Measurements from ENCODE around the gene YPEL3. TPM values are rescaled to one million over a fixed set of nuclear protein-coding genes. Genes with fewer than 3 reads are reported as not detected.
"Not testable (repeated sequence)": the region's sequence is repeated elsewhere in the genome, so short reads cannot be mapped to it uniquely, and the experiment has no call there.

YPEL3 gene
- 362 TPM for polyA plus RNA-seq

GRCh38 chr16:30096105-30096861 lies at the start of gene YPEL3:
YPEL3 (minus strand) TSS chr16:30096213; CDS start chr16:30095482, 731 bp downstream.
- H3K27ac Mint-ChIP-seq, result peak within 1 kb of the TSS; percentile 95 to 98 (median 97)
- H3K27me3 Mint-ChIP-seq, result no peaks in the 10 kb centered on the region
- H3K4me1 Mint-ChIP-seq, result peaks cover 15 to 24% (median 19%) of the 10 kb centered on the region in 3 donors
- H3K9me3 Mint-ChIP-seq, result peaks cover 2 to 15% (median 14%) of the 10 kb centered on the region in 3 donors
- peak within 1 kb of the TSS; percentile 86 to 95 (median 90) for H3K4me3 Mint-ChIP-seq
- H3K36me3 Mint-ChIP-seq, result peaks cover 7% of the 10 kb centered on the region

- Mint-ChIP-seq H3K4me3 (no peak overlapping the region), H3K36me3 (peaks cover 4% of the 10 kb centered on the region), H3K4me1 (peaks cover 6 to 10% (median 6%) of the 10 kb centered on the region in 3 donors), H3K27ac (peak overlapping the region in 1 of 3 donors; percentile 46), H3K27me3 (no peaks in the 10 kb centered on the region), H3K9me3 (peaks cover 0 to 4% (median 0%) of the 10 kb centered on the region in 3 donors)
These were observed 49.6 kb upstream of the YPEL3 start for GRCh38 chr16:30145657-30146056.

DNA sequence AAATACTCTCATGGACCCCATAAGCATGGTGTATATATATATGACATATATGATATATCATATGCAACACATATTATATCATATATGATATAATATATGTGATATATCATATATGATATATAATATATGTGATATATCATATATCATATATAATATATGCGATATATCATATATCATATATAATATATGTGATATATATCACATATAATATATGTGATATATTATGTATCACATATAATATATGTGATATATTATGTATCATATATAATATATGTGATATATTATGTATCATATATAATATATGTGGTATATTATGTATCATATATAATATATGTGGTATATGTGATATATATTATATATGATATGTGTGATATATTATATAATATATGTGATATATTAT lies 48.9 kb upstream of the YPEL3 start:
- Mint-ChIP-seq H3K9me3 (peaks cover 0 to 4% (median 0%) of the 10 kb centered on the region in 3 donors), H3K36me3 (peaks cover 3% of the 10 kb centered on the region), H3K4me1 (peaks cover 6 to 11% (median 7%) of the 10 kb centered on the region in 3 donors), H3K27me3 (no peaks in the 10 kb centered on the region), H3K27ac (no peak overlapping the region), H3K4me3 (no peak overlapping the region)

DNA sequence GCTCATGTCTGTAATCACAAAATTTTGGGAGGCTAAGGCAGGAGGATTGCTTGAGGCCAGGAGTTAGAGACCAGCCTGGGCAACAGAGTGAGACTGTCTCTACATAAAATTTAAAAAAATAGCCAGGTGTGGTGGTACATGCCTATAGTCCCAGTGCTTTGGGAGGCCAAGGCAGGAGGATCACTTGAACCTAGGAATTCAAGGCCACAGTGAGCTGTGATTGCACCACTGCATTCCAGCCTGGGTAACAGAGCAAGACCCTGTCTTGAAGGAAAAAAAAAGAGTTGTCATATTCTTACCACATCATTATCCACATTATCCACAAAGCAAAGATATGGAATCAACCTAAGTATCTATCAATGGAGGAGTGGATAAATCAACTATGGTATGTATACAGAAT lies 48.0 kb upstream of the YPEL3 start:
- no peaks in the 10 kb centered on the region for H3K36me3 Mint-ChIP-seq
- no peaks in the 10 kb centered on the region for H3K27me3 Mint-ChIP-seq
- H3K27ac Mint-ChIP-seq, result no peak overlapping the region
- no peak overlapping the region for H3K4me3 Mint-ChIP-seq
- H3K9me3 Mint-ChIP-seq, result no peaks in the 10 kb centered on the region
- peaks cover 6 to 16% (median 10%) of the 10 kb centered on the region in 3 donors for H3K4me1 Mint-ChIP-seq

DNA sequence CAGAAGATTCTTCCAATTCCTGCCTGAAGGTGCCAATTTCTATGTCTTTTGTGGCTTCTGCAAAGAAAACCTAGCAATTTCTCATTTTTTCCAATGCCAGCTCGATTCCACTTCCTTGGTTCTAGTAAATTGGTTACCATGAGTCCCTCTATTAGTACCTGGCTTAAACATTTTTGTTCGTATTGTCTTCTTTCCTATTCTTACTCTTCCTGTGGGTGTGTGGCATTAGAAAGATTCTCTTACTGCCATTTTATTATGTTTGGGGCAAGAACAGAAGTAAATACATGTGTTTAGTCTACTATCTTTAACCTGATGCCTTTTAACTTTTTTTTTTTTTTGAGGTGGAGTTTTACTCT lies 47.3 kb upstream of the YPEL3 start:
- Mint-ChIP-seq H3K4me1 (peaks cover 6 to 16% (median 10%) of the 10 kb centered on the region in 3 donors), H3K27me3 (no peaks in the 10 kb centered on the region), H3K4me3 (no peak overlapping the region), H3K36me3 (no peaks in the 10 kb centered on the region), H3K9me3 (no peaks in the 10 kb centered on the region), H3K27ac (peak overlapping the region in 1 of 3 donors; percentile 49)

DNA sequence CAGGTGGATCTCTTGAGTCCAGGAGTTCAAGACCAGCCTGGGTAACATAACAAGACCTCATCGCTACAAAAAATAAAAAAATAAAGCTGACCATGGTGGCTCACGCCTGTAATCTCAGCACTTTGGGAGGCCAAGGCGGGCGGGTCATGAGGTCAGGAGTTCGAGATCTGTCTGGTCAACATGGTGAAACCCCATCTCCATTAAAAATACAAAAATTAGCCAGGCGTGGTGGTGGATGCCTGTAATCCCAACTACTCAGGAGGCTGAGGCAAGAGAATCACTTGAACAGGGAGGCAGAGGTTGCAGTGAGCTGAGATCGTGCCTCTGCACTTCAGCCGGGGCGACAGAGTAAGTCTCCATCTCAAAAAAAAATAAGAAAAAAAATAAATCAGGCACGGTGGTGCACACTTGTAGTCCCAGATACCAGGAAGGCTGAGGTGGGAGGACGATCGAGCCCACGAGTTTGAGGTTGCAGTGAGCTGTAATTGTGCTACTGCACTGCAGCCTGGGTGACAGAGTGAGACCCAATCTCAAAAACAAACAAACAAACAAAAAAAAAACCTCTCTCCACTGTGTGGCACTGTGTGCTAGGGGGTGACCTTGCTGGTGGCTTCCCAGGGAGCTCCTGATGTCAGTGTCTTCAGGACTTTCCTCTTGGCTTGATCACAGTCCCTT lies 46.8 kb upstream of the YPEL3 start:
- no peaks in the 10 kb centered on the region for H3K9me3 Mint-ChIP-seq
- H3K4me1 Mint-ChIP-seq, result peaks cover 6 to 16% (median 12%) of the 10 kb centered on the region in 3 donors
- H3K27ac Mint-ChIP-seq, result no peak overlapping the region
- no peak overlapping the region for H3K4me3 Mint-ChIP-seq
- H3K36me3 Mint-ChIP-seq, result no peaks in the 10 kb centered on the region
- no peaks in the 10 kb centered on the region for H3K27me3 Mint-ChIP-seq

DNA sequence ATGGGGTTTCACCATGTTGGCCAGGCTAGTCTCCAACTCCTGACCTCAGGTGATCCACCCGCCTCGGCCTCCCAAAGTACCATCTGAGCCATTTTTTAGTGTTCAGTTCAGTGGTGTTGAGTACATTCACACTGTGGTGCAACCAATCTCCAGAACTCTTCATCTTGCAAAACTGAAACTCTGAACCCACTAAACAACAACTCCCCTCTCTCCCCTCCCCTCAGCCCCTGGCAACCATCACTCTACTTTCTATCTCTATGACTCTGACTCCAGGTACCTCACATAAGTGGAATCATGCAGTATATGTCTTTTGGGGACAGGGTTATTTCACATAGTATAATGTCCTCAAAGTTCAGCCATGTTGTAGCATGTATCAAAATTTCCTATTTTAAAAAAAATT lies 45.7 kb upstream of the YPEL3 start:
- Mint-ChIP-seq H3K4me3 (no peak overlapping the region), H3K27me3 (no peaks in the 10 kb centered on the region), H3K36me3 (no peaks in the 10 kb centered on the region), H3K9me3 (no peaks in the 10 kb centered on the region), H3K4me1 (peaks cover 10 to 16% (median 14%) of the 10 kb centered on the region in 3 donors), H3K27ac (no peak overlapping the region)

- no peaks in the 10 kb centered on the region for H3K9me3 Mint-ChIP-seq
- peaks cover 10 to 14% (median 13%) of the 10 kb centered on the region in 3 donors for H3K4me1 Mint-ChIP-seq
- H3K27me3 Mint-ChIP-seq, result no peaks in the 10 kb centered on the region
- H3K36me3 Mint-ChIP-seq, result no peaks in the 10 kb centered on the region
- peak overlapping the region in 1 of 3 donors; percentile 41 for H3K27ac Mint-ChIP-seq
- no peak overlapping the region for H3K4me3 Mint-ChIP-seq
These were observed 43.8 kb upstream of the YPEL3 start for GRCh38 chr16:30139583-30140481.

DNA sequence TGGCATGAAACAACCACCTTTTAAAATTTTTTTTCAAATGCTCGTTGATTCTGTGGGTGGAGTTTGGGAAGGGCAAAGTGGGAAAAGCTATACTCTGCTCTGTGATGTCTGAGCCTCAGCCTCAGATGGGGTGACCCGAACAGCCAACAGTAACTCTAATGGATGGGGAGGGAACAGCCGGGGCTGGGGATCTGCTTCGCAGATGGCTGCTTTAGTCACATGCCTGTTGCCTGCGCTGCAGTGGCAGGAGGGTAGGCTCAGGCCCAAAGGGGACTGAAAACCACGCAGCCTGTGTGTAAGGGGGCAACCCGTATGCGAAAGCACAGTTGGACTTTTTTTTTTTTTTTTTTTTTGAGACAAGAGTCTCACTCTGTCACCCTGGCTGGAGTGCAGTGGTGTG lies 41.9 kb upstream of the YPEL3 start:
- H3K4me3 Mint-ChIP-seq, result no peak overlapping the region

GRCh38 chr16:30136971-30137605 lies 41.1 kb upstream of the YPEL3 start:
- Mint-ChIP-seq H3K36me3 (no peaks in the 10 kb centered on the region), H3K4me3 (no peak overlapping the region), H3K27ac (no peak overlapping the region), H3K9me3 (no peaks in the 10 kb centered on the region), H3K27me3 (no peaks in the 10 kb centered on the region), H3K4me1 (peaks cover 4 to 8% (median 7%) of the 10 kb centered on the region in 3 donors)

More for the DNA sequence above, 41.9 kb upstream of the YPEL3 start:
- Mint-ChIP-seq H3K36me3 (no peaks in the 10 kb centered on the region), H3K27me3 (no peaks in the 10 kb centered on the region), H3K27ac (peak overlapping the region in 1 of 3 donors; percentile 23), H3K4me1 (peaks cover 4 to 8% (median 7%) of the 10 kb centered on the region in 3 donors), H3K9me3 (no peaks in the 10 kb centered on the region)

DNA sequence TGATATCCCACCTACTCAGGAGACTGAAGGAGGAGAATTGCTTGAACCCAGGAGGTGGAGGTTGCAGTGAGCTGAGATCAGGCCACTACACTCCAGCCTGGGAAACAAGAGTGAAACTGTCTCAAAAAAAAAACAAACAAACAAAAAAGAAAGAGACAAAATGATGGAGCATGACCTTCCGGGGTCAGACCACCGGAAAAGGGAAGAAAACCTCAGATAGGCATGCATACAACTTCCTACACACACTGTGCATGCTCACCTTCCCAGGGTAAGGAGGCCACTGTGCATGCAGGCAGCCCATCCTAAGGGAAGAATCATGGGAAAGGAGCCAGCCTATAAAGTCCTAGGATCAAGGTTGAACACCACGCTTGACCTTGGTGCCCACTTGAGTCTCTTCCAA lies 36.6 kb upstream of the YPEL3 start:
- no peaks in the 10 kb centered on the region for H3K27me3 Mint-ChIP-seq
- H3K4me1 Mint-ChIP-seq, result peaks cover 2 to 4% (median 3%) of the 10 kb centered on the region in 3 donors

GRCh38 chr16:30131869-30132475 lies 36.0 kb upstream of the YPEL3 start:
- H3K4me1 Mint-ChIP-seq, result peaks cover 0 to 5% (median 4%) of the 10 kb centered on the region in 3 donors
- no peak overlapping the region for H3K4me3 Mint-ChIP-seq
- no peaks in the 10 kb centered on the region for H3K27me3 Mint-ChIP-seq
- H3K9me3 Mint-ChIP-seq, result no peaks in the 10 kb centered on the region
- no peaks in the 10 kb centered on the region for H3K36me3 Mint-ChIP-seq
- H3K27ac Mint-ChIP-seq, result peak overlapping the region in 1 of 3 donors; percentile 35

More for the DNA sequence above, 36.6 kb upstream of the YPEL3 start:
- no peaks in the 10 kb centered on the region for H3K9me3 Mint-ChIP-seq
- H3K4me3 Mint-ChIP-seq, result no peak overlapping the region
- no peak overlapping the region for H3K27ac Mint-ChIP-seq
- H3K36me3 Mint-ChIP-seq, result no peaks in the 10 kb centered on the region

DNA sequence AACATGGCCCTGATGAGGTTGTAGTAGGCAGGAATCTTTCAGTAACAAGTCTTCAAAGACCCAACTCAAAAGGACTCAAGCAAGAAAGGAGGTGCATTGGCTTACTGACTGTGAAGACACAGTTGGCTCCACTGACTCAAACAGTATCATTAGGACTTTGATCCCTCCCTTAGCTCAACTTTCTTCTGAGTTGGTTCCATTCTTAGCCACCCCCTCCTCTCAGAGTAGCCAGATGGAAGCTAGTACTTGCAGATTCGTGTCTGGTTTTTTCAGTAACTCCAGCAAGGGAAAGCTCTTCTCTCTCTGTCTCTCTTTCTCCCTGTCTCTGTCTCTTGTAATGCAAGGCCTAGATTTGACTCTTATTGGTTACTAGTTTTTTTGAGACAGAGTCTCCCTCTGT lies 32.0 kb upstream of the YPEL3 start:
- Mint-ChIP-seq H3K36me3 (no peaks in the 10 kb centered on the region), H3K4me1 (peaks cover 0 to 7% (median 7%) of the 10 kb centered on the region in 3 donors), H3K9me3 (no peaks in the 10 kb centered on the region), H3K27ac (no peak overlapping the region), H3K27me3 (no peaks in the 10 kb centered on the region), H3K4me3 (no peak overlapping the region)

DNA sequence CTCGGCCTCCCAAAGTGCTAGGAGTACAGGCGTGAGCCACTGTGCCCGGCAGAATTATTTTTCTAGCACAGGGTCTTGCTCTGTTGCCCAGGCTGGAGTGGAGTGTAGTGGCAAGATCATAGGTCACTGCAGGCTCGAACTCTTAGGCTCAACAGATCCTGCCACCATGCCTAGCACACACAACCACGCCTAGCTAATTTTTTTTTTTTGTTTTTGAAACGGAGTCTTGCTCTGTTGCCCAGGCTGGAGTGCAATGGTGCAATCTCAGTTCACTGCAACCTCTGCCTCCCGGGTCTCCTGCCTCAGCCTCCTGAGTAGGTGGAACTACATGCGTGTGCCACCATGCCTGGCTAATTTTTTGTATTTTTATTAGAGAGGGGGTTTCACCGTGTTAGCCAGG lies 29.7 kb upstream of the YPEL3 start:
- H3K36me3 Mint-ChIP-seq, H3K9me3 Mint-ChIP-seq, H3K27ac Mint-ChIP-seq, H3K27me3 Mint-ChIP-seq, H3K4me3 Mint-ChIP-seq: not testable (repeated sequence)
- H3K4me1 Mint-ChIP-seq, result peaks cover 0 to 11% (median 9%) of the 10 kb centered on the region in 3 donors

Measured in IgD-negative memory B cell (primary cell).